ENCODE results near the gene WNK4. TPM values are rescaled to one million over a fixed set of nuclear protein-coding genes. Genes with fewer than 3 reads are reported as not detected.
A peak's percentile ranks its signal among the peaks of the same experiment; 100 is the strongest.

Gene WNK4
- total RNA-seq, 1 donor from 2014 or later: 0.29 TPM

GRCh38 chr17:42773290-42774035, 6.9 kb upstream of the WNK4 start, which contains the start of gene VPS25:
Gene VPS25, plus strand, starts transcription at chr17:42773449. Its CDS starts 27 bp downstream, at chr17:42773476.
- TF ChIP-seq CTCF (IDR thresholded peaks at IDR 0.05): no peak
- ATAC-seq (ENCODE audit: low read depth) (peak; percentile 92), DNase-seq (peak; percentile 71)
- Mint-ChIP-seq H3K27me3 (no peaks in the 10 kb centered on the region), H3K27ac (peak within 1 kb of the TSS; percentile 96), H3K9me3 (no peaks in the 10 kb centered on the region), H3K36me3 (ENCODE audit: low read depth) (peaks cover 42% of the 10 kb centered on the region), H3K4me3 (peak within 1 kb of the TSS; percentile 98), H3K4me1 (peaks cover 35% of the 10 kb centered on the region)
- intact Hi-C loops (cut with micrococcal nuclease): loop anchor here (1.0 kb wide), 2 partner anchors 25 to 29 kb away; partner anchors contain the start of genes CNTD1 and COA3
- ChIA-PET CTCF (interaction anchor here (0.5 to 2.8 kb wide), 7 partner anchors 10 to 195 kb away, joined by 3 to 15 read pairs (median 3); partner anchors contain the start of genes PSMC3IP and RAMP2), POLR2A (interaction anchor here (0.5 to 2.5 kb wide), 36 partner anchors 10 to 615 kb away, joined by 3 to 26 read pairs (median 5); partner anchors contain the start of genes BECN1, CNTD1, COA3 and MLX)

GRCh38 chr17:42774066-42774745, 6.2 kb upstream of the WNK4 start:
- Mint-ChIP-seq H3K36me3 (ENCODE audit: low read depth) (peaks cover 49% of the 10 kb centered on the region), H3K4me1 (peaks cover 36% of the 10 kb centered on the region), H3K27ac (peak overlapping the region; percentile 96), H3K9me3 (no peaks in the 10 kb centered on the region), H3K4me3 (peak overlapping the region; percentile 98), H3K27me3 (no peaks in the 10 kb centered on the region)
- no peak for TF ChIP-seq CTCF (IDR thresholded peaks at IDR 0.05)
- intact Hi-C loops (cut with micrococcal nuclease): no loop called here
- DNase-seq (no peak), ATAC-seq (ENCODE audit: low read depth) (no peak)
- ChIA-PET POLR2A (interaction anchor here (0.5 to 2.5 kb wide), 25 partner anchors 11 to 614 kb away, joined by 3 to 26 read pairs (median 7); partner anchors contain the start of genes BECN1, CNTD1, COA3 and NAGLU), CTCF (interaction anchor here (0.5 to 2.8 kb wide), 5 partner anchors 10 to 196 kb away, joined by 3 to 15 read pairs (median 6); partner anchors contain the start of gene PSMC3IP)

GRCh38 chr17:42775534-42776098, 4.8 kb upstream of the WNK4 start:
- Mint-ChIP-seq H3K36me3 (ENCODE audit: low read depth) (peaks cover 56% of the 10 kb centered on the region), H3K27ac (no peak overlapping the region), H3K9me3 (no peaks in the 10 kb centered on the region), H3K27me3 (peaks cover 4% of the 10 kb centered on the region), H3K4me1 (peaks cover 43% of the 10 kb centered on the region), H3K4me3 (peak overlapping the region; percentile 98)
- ATAC-seq (ENCODE audit: low read depth) (no peak), DNase-seq (no peak)
- intact Hi-C loops (cut with micrococcal nuclease): no loop called here
- POLR2A ChIA-PET: no interaction called here
- TF ChIP-seq CTCF (IDR thresholded peaks at IDR 0.05): no peak
- CTCF ChIA-PET: no interaction called here

GRCh38 chr17:42778570-42778969, 1.8 kb upstream of the WNK4 start:
- TF ChIP-seq CTCF (IDR thresholded peaks at IDR 0.05): no peak
- intact Hi-C loops (cut with micrococcal nuclease): no loop called here
- Mint-ChIP-seq H3K27me3 (peaks cover 23% of the 10 kb centered on the region), H3K36me3 (ENCODE audit: low read depth) (peaks cover 51% of the 10 kb centered on the region), H3K9me3 (no peaks in the 10 kb centered on the region), H3K27ac (no peak overlapping the region), H3K4me1 (peaks cover 34% of the 10 kb centered on the region), H3K4me3 (no peak overlapping the region)
- ChIA-PET POLR2A (interaction anchor here (1.0 kb wide), 1 partner anchor 207 kb away, joined by 9 read pairs; no protein-coding TSS in a partner anchor), CTCF (no interaction called here)
- ATAC-seq (ENCODE audit: low read depth) (no peak), DNase-seq (no peak)
